IPS DF 6.9 (cell line): Measurements from ENCODE around the gene LGMN.
"Not testable (repeated sequence)": the region's sequence is repeated elsewhere in the genome, so short reads cannot be mapped to it uniquely, and the experiment has no call there.

Experiments used
- DNase-seq: peaks from one replicate; pipeline ENCODE4 v3.0.0-alpha.2; 2013; ENCODE audit warnings: low read depth, low spot score
- H3K27ac ChIP-seq: one replicate; pipeline ENCODE4 v1.5.1; 2013; ENCODE audit warnings: low read length, control low read depth
- H3K27me3 ChIP-seq: 2 replicates; pipeline ENCODE4 v1.6.1; 2013; ENCODE audit warnings: mild to moderate bottlenecking, low read length; ENCODE audit not compliant: control insufficient read depth, insufficient read depth
- H3K36me3 ChIP-seq: 2 replicates; pipeline ENCODE4 v1.6.1; 2013; ENCODE audit warnings: low read length; ENCODE audit not compliant: control insufficient read depth, insufficient read depth
- H3K4me1 ChIP-seq: 2 replicates; pipeline ENCODE4 v1.6.1; 2013; ENCODE audit warnings: low read length; ENCODE audit not compliant: control insufficient read depth, insufficient read depth
- H3K4me3 ChIP-seq: 2 replicates; pipeline ENCODE4 v1.5.1; 2013; ENCODE audit warnings: mild to moderate bottlenecking, low read length
- H3K9me3 ChIP-seq: 2 replicates; pipeline ENCODE4 v1.6.1; 2013; ENCODE audit warnings: low read length, inconsistent platforms; ENCODE audit not compliant: control insufficient read depth, insufficient read depth
- WGBS: extraction: QIAGEN DNeasy Blood & Tissue Kit; methylation state at CpG from one replicate; pipeline ENCODE4 v1.1.7; 2013; ENCODE audit warnings: mixed read lengths, missing lambda C conversion rate; ENCODE audit not compliant: insufficient read length, insufficient coverage; 5-methylcytosine and 5-hydroxymethylcytosine counted together

LGMN gene

GRCh38 chr14:92759679-92760523, 11.5 kb upstream of the LGMN start:
- DNase-seq = no peak
- Histone ChIP-seq H3K4me1 (no peaks in the 10 kb centered on the region), H3K27ac (no peak overlapping the region), H3K4me3 (no peak overlapping the region), H3K27me3 (no peaks in the 10 kb centered on the region), H3K36me3 (no peaks in the 10 kb centered on the region), H3K9me3 (no peaks in the 10 kb centered on the region)
- 100% methylated on average over 2 of the region's 12 CpGs for WGBS

GRCh38 chr14:92759300-92759678, 10.9 kb upstream of the LGMN start:
- H3K36me3 ChIP-seq = no peaks in the 10 kb centered on the region
- no CpG with 5 or more reads among the region's 4 CpGs for WGBS
- H3K27me3 ChIP-seq = no peaks in the 10 kb centered on the region
- no peaks in the 10 kb centered on the region for H3K4me1 ChIP-seq
- no peak overlapping the region for H3K27ac ChIP-seq
- H3K4me3 ChIP-seq = no peak overlapping the region
- DNase-seq = no peak
- H3K9me3 ChIP-seq = no peaks in the 10 kb centered on the region

GRCh38 chr14:92756446-92756845, 8.0 kb upstream of the LGMN start:
- WGBS = no CpG with 5 or more reads among the region's 4 CpGs
- H3K4me1 ChIP-seq = no peaks in the 10 kb centered on the region
- H3K4me3 ChIP-seq = no peak overlapping the region
- H3K27ac ChIP-seq = no peak overlapping the region
- H3K36me3 ChIP-seq = no peaks in the 10 kb centered on the region
- no peaks in the 10 kb centered on the region for H3K27me3 ChIP-seq
- no peaks in the 10 kb centered on the region for H3K9me3 ChIP-seq
- no peak for DNase-seq

- H3K4me1 ChIP-seq = no peaks in the 10 kb centered on the region
- H3K27ac ChIP-seq = no peak overlapping the region
- no CpG with 5 or more reads among the region's 3 CpGs for WGBS
These were observed 7.1 kb upstream of the LGMN start for GRCh38 chr14:92755495-92755894.

GRCh38 chr14:92754966-92755365, 6.5 kb upstream of the LGMN start:
- Histone ChIP-seq H3K36me3 (no peaks in the 10 kb centered on the region), H3K4me1 (no peaks in the 10 kb centered on the region), H3K27me3 (no peaks in the 10 kb centered on the region), H3K4me3 (no peak overlapping the region), H3K27ac (no peak overlapping the region), H3K9me3 (no peaks in the 10 kb centered on the region)
- no CpG with 5 or more reads among the region's 1 CpG for WGBS
- no peak for DNase-seq

More at GRCh38 chr14:92755495-92755894, 7.1 kb upstream of the LGMN start:
- no peak for DNase-seq
- Histone ChIP-seq H3K27me3 (no peaks in the 10 kb centered on the region), H3K9me3 (no peaks in the 10 kb centered on the region), H3K4me3 (no peak overlapping the region), H3K36me3 (no peaks in the 10 kb centered on the region)

GRCh38 chr14:92753250-92753649, 4.8 kb upstream of the LGMN start:
- no peak overlapping the region for H3K4me3 ChIP-seq
- no peak for DNase-seq
- H3K27ac ChIP-seq = no peak overlapping the region
- H3K36me3 ChIP-seq = no peaks in the 10 kb centered on the region
- H3K9me3 ChIP-seq = no peaks in the 10 kb centered on the region
- no peaks in the 10 kb centered on the region for H3K4me1 ChIP-seq
- no peaks in the 10 kb centered on the region for H3K27me3 ChIP-seq
- no CpG with 5 or more reads among the region's 5 CpGs for WGBS

GRCh38 chr14:92751819-92752218, 3.4 kb upstream of the LGMN start:
- H3K27me3 ChIP-seq = no peaks in the 10 kb centered on the region
- WGBS = no CpG with 5 or more reads among the region's 4 CpGs
- H3K27ac ChIP-seq = no peak overlapping the region
- H3K9me3 ChIP-seq = no peaks in the 10 kb centered on the region
- no peak for DNase-seq
- H3K36me3 ChIP-seq = no peaks in the 10 kb centered on the region
- no peaks in the 10 kb centered on the region for H3K4me1 ChIP-seq
- no peak overlapping the region for H3K4me3 ChIP-seq

GRCh38 chr14:92750994-92751400, 2.6 kb upstream of the LGMN start:
- Histone ChIP-seq H3K9me3 (no peaks in the 10 kb centered on the region), H3K4me1 (no peaks in the 10 kb centered on the region), H3K27me3 (no peaks in the 10 kb centered on the region), H3K4me3 (no peak overlapping the region), H3K27ac (no peak overlapping the region), H3K36me3 (no peaks in the 10 kb centered on the region)
- DNase-seq = no peak
- no CpG with 5 or more reads among the region's 5 CpGs for WGBS

GRCh38 chr14:92750222-92750728, 1.8 kb upstream of the LGMN start:
- H3K27ac ChIP-seq, H3K9me3 ChIP-seq, DNase-seq, H3K4me1 ChIP-seq, H3K27me3 ChIP-seq, H3K4me3 ChIP-seq, H3K36me3 ChIP-seq: not testable (repeated sequence)
- WGBS = no CpG with 5 or more reads among the region's 10 CpGs

- no peaks in the 10 kb centered on the region for H3K36me3 ChIP-seq
- no peak for DNase-seq
- H3K4me3 ChIP-seq = peak overlapping the region; percentile 59
- no peaks in the 10 kb centered on the region for H3K4me1 ChIP-seq
- no CpG with 5 or more reads among the region's 16 CpGs for WGBS
- H3K9me3 ChIP-seq = no peaks in the 10 kb centered on the region
- H3K27ac ChIP-seq = no peak overlapping the region
- H3K27me3 ChIP-seq = no peaks in the 10 kb centered on the region
These were observed 647 bp downstream of the LGMN start for GRCh38 chr14:92747701-92748258.
